NCI-H2196 treated with DMSO at 0.1 percent for 48 hours (cell line): ENCODE results near the gene FOLR2.
A peak's percentile ranks its signal among the peaks of the same experiment; 100 is the strongest.

ENCODE experiments used
- DNase-seq: peaks from one replicate; lab custom pipeline; 2025; ENCODE audit not compliant: unreplicated experiment; lab: John Stamatoyannopoulos, UW

The FOLR2 gene

DNA sequence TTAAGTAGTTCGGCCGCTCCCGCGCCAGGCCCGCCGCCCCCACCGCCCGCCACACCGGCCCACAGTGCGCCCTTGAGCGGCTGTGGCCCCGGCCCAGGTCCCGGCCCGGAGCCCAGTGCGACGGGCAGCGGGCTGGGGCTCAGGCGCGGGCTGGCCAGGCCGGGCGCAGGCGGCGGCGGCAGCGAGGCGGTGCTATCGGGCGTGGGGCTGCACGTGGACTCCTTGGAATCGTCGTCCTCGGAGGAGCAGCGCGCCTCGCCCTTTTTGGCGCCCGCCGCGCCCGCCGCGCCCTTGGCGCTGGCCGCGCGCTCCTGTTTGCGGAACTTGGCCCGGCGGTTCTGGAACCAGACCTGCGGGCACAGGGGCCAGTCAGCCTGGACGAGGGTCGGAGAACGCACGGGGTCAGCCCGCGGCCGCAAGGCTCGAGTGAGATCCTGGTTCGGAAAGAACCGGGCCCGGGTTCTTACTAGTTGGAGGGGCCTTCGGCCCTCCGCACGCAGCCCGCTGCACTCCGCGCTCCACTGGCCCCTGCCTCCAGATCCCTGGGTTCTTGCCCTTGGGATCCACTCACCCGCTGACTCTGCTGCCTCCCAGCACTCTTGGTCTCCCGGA, 23.4 kb downstream of the FOLR2 start:
- DNase-seq = peak; percentile 52

DNA sequence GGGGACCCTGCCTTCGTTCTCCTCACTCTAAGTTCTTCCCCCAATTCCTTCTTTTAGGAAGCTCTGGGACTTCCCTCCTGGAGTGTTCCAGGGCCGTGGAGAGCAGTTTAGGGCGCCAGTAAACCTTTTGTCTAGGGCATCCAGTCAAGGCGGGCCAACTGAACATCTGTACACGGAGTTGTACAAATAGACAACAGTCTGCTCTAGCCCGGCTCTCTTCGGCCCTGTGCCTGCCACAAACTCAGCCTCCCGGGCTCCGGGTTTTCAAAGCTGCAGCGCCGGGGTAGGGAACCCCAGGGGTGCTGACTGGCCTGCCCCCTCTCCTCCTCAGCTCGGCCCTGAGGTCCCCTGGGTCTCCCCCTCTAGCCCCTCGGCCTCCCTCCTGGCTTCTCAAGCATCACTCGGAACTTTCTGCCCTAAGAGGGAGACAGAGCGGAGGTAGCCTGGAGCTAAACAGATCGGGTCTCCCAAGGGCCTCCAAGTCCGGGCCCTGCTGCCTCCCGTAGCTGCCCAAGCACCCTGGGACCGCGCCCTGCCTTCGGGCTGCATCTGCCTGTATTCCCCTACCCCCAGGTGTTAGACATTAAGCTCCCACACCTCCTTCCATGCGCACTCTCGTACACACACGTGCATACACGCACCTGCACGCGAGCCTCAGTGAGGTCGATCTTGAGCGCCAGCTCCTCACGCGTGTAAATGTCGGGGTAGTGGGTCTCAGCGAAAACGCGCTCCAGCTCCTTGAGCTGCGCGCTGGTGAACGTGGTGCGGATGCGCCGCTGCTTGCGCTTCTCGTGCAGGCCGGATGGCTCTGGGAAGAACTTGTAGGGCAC, 24.1 kb downstream of the FOLR2 start:
- no peak for DNase-seq

DNA sequence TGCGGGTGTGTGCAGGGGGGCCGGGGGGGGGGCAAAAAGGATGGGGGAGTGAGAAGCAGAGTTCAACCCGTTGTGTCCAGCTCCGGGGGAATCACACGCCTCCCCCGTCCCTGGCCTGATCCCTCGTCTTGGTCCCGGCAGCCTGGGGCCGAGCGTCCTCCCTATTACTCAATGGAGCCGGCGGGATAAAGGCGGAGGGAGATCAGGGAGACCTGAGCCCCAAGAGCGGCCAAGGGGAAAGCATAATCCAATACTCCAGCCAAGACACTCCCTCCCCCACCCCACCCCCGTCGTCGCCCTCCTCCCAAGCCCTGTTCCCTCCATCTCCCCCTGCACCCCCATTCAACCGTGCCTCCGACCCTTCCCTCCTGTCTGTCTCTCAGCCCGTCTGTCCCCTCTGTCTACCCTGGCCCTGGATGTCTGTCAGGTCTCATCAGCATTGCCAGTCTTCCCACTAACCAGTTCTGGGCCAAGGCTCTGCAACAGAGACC, 24.7 kb downstream of the FOLR2 start:
- DNase-seq = no peak

DNA sequence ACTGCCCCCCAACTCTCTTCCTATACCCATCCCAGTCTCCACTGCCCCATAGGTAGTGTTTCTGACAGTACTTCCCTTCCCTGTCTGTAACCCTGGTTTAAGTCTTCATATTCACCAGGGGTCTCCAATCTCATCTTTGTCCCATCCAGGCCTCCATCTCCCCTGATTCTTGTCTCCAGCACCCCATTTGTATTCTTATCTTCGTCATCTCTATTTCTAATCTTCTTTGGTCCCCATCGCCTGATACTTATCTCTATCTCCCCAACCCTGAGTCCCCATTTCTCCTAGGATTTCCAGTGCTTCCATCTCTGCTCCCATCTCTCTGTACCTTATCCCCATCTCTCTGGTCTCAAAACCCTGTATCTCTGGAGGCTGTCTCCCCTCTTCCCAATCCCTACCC, 25.5 kb downstream of the FOLR2 start:
- no peak for DNase-seq

DNA sequence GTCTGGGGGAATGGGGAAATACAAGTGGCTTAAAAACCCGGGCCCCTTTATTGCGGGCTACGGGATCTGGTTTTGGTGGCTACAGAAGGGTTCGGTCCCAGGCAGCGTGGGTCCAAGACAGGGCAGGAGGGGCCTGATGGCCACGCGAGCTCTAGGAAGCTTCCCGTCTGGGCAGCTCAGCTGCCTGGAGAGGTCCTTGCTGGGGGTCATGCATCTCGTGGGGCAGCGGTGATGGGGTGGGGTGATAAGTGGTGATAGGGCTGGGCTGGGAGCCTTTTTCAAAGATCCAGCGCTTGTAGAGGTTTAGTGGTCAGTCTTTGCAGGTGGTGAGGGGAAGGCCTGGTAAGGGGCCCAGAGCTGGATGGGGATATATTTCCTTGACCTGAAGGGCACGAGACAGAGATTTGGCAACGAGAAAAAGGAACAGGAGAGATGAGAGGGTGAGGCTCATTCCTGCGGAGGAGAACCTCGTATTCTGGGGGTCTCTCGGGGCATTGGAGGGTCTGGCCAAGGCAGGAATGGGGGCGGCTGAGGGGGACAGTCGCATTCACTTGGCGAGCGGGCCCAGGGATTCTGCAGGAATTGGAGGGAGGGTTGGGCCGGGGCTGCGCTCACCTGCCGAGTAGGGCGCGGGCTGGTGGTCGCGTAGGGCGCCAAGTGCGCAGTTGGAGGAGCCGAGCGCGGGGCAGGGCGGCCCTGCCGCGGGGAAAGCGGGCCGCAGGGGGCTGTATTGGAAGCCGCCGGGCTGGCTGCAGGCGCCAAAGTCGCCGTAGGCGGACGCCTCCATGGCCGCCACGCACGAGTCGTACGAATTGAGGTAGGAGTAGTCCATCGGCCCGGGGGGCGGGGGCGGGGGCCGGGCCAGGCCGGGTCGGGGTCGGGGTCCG, 26.8 kb downstream of the FOLR2 start:
- DNase-seq = no peak

DNA sequence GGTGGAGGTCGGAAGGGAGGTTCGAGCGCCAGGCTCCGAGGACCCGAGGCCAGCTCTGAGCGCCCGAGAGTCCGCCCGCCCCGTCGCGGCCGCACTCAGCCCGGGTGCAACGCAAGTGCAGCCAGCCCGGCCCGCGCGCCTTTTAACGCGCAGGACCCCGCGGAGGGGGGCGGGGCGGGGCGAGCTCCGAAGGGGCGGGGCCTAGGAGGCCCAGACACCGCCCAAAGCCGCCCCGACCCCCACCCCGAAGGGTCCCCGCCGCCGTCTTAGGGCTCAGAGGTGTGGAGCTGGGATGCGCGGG, 27.4 kb downstream of the FOLR2 start, which contains the start of gene PHOX2A:
Gene PHOX2A, minus strand, starts transcription at position 117 of the 301 bp plus-strand sequence. CDS start 172 bp downstream, outside the sequence.
- DNase-seq = no peak

DNA sequence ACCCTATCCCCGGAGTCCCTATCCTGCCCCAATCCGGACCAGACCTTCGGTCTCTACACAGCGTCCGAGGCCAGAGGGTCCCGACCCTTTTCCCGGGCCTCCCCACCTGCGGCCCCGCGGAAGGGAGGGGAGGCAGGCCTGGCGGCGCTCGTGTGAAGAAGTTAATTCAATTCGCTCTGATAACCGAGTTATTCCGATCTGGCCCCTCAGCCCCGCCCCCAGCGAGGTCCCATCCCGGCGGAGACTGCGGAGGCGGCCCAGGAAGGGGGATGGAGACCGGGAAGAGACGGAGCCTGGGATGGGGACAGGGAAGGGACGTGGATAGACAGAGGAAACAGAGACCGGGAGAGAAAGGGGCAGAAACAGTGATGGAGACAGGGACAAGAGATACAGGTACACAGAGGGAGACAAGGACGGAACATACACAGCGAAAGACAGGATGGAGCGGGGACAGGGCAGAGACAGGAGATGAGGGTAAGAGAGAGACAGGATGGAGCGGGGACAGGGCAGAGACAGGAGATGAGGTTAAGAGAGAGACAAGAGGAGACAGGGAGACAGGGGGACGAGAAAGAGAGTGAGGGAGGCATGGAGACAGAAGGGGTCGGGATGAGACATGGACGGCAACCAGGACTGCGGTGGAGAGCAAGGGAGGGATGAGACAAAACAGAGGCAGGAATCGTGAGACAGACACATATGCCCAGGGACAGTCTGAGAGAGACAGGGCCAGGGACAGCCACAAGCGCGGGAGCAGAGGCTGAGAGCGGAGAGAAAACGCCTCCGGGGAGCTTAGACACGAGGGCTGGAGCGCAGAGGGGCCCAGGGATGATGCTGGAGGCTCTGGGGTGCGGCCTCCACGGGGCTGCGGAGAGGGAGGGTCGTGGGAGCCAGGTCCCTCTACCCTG, 28.0 kb downstream of the FOLR2 start:
- no peak for DNase-seq

DNA sequence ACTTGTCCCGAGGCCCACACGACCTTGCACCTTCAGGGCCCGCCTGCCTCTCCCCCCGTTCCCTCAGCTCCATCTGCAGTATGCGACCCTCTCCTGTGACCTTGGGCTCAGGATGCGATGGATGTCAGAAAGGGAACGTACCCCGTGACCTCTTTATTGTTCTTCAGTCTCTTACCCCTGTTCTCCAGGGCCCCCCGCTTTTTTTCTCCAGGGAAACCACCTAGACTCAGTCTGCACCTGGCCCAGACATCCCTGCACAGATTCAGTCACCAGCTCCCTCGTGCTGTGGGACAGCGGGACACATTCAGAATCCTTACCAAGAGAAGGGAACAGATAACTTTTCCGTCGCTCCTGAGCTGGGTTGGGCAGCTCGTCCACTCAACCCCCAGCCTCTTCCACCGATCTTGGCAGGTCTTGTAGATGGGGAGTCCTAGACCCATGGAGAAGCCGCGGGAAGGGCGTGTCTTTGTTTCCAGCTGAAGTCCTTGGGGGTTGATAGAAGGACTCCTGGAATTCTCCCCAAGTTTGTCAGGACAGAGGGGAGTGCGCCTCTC, 28.7 kb downstream of the FOLR2 start:
- no peak for DNase-seq

DNA sequence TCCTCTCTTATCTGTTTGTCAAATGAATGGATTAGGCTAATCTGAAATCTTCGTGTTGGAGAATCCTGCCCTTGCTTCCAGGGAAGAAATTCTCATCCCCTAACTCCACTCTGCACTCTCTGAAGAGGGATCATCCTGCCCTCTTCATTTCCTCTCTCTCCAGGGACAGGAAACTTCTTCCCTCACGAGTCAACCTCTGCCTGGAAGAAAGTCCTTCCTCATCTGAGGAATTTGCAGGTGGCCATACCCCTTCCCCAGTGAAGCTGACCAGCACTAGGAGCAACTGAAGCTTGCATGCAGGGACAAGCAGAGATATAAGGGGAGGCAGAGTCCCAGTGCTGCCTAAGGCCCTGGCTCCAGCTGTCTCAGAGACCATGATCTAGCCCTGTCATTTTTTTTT, 31.0 kb downstream of the FOLR2 start:
- DNase-seq = no peak

DNA sequence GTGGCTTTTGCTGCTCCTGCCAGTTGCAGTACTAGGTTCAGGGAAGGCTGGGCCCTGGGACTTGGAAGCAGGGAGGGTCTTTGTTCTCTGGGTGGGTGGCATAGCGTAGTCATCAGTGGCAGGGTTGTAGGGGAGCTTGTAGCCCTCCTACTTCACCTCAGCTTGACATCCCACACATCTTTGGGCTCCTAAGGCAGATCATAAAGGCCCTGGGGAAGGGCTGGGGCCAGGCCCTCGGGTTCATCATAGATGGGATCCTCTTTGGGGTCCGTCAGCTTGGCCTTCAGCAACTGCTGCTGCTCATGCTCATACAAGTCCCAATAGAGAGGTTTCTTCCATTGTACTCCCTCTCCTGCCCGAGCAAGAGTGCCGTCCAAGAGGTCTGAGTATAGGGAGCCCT, 33.4 kb downstream of the FOLR2 start:
- DNase-seq = no peak

DNA sequence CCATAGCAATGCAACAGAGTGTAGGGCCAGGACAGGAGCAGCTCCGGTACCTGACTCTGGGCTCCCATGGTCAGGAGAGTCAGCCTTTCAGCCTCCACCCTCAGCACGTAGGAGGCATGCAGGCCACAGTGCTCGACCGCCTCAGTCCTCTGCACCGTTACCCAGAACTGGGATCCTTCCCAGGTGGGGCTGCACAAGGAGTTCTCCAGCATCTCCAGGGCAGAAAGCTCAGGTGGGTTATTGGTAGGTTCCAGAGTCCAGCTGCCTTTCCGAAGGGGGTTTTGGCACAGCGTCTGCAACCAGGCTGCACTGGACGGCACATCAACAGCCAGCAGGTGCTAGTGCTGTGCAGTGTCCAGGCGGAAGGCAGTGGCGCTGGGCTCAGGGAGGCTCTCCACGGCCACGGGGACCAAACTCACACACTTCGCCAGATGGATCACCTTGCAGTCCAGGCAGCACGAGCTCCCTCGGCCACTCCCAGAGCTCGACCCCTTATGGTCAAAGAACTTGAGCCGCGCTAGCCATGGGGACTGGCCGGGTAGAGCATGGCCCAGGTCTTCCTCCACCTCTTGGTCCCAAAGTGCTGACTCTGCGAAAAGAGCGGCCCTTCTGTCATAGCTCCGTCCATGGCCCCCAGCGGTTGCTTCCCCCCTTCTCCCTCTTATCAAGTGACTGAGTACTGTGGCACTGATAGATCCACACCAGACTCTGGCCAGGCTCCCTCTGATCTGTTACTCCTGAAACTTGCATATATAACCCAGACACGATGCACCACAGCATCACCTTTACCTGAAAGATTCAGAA, 34.3 kb downstream of the FOLR2 start:
- DNase-seq = no peak

DNA sequence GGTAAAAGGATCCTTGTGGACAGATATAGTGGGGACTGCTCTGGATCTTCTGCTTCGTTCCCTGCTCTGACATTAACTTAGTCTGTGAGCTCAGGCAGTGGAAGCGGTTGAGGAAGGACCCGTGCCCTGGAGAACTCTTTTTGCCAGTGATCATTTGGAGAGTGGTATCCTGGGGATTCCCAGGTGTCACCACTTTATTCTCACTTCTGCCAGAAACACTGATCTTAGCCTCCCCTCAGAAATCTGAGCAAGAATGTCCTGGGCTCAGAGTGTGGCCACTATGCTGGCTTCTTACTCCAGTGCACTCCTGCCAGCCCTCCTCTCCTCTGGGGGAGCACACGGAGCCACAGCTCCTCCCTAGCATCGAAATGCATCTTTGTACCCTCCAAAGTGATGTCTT, 35.0 kb downstream of the FOLR2 start:
- DNase-seq = no peak

DNA sequence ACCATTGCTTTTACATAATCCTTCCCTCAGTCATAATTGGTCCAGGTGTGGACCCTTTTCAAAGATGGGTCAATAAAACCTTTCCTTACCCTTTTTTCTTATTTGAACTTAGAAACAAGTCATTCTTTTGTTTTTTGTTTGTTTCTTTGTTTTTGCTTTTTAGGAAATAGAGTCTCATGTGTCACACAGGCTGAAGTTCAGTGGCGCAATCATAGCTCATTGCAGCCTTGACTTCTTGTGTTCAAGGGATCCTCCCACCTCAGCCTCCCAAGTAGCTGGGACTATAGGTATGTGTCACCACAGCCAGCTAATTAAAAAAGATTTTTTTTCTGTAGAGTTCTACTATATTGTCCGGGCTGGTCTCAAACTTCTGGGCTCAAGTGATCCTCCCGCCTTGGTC, 36.8 kb downstream of the FOLR2 start:
- DNase-seq = no peak

DNA sequence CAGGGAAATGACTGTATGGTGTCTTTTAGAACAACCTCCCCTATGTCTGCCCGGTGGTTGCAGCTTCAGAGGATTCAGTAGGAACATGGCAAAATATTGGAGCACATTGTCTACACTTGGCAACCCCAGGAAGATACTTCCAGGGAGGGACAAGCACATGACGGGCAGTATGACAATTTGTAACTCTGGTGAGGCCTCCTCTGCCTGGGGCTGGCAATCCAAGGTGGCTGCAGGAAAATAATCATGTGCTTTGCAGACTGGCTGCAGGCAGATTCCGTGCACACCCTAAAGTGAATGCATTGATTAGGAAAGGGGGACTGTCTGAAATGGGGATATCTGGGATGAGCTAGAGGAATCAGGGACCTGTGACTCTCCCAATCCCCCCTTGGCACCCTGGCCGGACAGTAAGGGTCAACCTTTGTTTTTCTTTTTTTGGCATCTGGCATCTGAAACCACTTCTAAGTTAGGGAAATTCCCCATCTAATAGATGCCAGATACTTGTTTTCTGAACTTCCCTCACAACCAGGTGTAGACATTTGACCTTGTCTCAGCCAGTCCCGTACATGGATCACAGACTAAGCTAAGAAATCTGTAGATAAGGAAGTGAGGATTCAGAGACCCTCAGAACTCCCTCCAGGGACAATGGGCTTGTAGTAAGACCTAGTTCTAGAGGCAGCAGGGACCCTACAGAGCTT, 37.9 kb downstream of the FOLR2 start:
- DNase-seq = no peak

DNA sequence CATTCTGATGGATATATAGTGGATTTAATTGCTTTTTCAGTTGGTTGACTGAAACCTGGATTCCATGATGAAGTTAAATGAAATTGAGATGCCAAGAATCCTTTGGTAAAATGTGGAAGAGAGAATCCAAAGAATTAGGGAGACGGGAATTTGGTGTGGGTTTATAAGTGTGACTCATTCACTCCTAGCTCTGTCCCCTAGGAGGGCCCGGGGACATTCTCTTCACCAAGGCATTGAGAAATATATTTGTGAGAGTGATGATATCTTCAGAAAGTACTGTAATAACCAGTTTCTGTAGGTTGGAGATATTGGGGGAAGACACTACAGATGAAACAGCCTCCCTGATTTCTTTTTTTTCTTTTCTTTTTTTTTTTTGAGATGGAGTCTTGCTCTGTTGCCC, 41.0 kb downstream of the FOLR2 start:
- DNase-seq = no peak

DNA sequence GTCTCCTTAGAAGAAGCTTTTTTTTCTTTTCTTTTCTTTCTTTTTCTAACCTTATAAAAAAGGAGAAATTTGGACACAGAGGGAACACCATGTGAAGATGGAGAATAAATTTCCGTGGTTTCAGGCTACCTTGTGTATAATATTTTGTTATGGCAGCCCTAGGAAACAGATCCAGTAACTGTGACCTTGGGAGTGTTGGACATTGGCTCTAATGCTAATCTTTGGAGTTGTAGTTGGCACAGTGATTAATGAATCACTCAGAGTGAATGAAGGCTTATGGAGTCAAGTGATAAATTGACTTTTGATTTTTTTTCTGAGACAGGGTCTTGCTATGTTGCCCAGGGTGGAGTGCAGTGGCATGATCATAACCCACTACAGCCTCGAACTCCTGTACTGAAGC, 42.9 kb downstream of the FOLR2 start:
- DNase-seq = no peak

DNA sequence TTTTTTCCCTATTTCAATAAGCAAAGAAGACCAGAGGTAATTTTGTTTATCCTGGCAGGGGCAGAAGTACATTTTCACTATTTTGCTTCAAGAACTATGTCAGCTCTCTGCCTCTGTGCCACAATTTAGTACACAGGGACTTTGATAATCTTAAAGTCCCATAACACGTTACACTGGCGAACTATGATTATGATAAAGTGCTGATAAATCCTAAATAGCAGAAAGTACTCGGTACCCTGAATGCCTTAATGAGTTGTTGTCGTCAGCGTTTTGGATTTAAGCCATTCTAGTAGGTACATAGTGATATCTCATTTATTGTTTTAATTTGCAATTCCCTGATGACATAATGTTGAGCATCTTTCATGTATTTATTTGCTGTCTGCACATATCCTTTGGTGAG, 44.0 kb downstream of the FOLR2 start:
- DNase-seq = no peak

DNA sequence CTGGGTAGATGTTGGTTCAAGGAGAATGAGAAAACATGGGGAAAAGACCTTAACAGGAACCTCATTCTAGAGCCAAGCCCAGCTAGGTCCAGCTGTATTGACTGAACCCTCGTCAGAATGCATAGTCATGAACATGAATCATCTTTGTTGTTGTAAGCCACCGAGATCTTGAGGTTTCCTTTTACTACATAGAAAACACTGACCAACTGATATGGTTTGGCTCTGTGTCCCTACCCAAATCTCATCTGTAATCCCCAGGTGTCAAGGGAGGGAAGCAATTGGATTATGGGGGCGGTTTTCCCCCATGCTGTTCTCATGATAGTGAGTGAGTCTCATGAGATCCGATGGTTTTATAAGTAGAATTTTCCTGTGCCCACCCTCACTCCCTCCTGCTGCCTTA, 46.8 kb downstream of the FOLR2 start:
- no peak for DNase-seq

DNA sequence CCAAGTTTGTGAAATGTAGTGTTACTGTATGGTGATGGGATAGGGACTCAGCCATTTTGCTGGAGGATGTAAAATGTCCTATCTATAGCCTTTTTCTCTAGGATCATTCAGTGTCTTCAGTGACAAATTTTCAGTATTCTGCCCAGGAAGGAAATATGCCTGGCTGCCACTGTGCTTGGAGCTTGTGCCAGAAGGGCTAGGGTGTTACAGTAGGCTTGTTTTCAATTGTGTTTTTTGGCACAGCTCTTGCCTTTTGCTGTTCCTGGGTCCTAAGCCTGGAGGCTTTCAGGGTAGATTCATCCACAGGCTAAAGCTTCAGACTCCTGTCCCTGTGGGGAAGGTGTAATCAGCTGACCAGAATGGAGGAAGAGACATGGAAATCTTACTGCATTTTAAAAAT, 49.4 kb downstream of the FOLR2 start:
- no peak for DNase-seq
